Astrocyte (in vitro differentiated cells and primary cell): ENCODE measurements around the gene GSG1L.

Source experiments
- CTCF ChIP-seq: IDR thresholded peaks from 2 replicates; pipeline ENCODE4 v1.5.1; 2011; ENCODE audit warnings: low read depth, mild to moderate bottlenecking, inconsistent platforms, low read length, moderate library complexity; ENCODE audit not compliant: insufficient read depth
- EZH2 ChIP-seq: IDR thresholded peaks from 2 replicates; pipeline ENCODE4 v1.6.1; 2012; ENCODE audit warnings: mild to moderate bottlenecking, low read length, inconsistent platforms; ENCODE audit not compliant: insufficient read depth

- TF ChIP-seq CTCF = no peak
- no peak for TF ChIP-seq EZH2
These were observed 297.1 kb downstream of the GSG1L start for GRCh38 chr16:27766236-27766925.
